Stimulated activated CD4-positive, alpha-beta T cell treated with anti-CD3 and anti-CD28 coated beads, Interleukin-4, amount 100 ng/mL, for 24 hours (primary cell): ENCODE data around the gene ARID1B.
"Not testable (repeated sequence)": the region's sequence is repeated elsewhere in the genome, so short reads cannot be mapped to it uniquely, and the experiment has no call there.

Experiments
- DNase-seq: peaks from one replicate; pipeline ENCODE4 v3.0.0-alpha.2; 2020

The ARID1B gene

GRCh38 chr6:157033428-157034140 lies 256.4 kb downstream of the ARID1B start:
- no peak for DNase-seq

- no peak for DNase-seq
Measured at GRCh38 chr6:157034436-157035230, 257.5 kb downstream of the ARID1B start.

- DNase-seq = no peak
Measured at GRCh38 chr6:157035546-157035945, 258.4 kb downstream of the ARID1B start.

GRCh38 chr6:157036245-157036711 lies 259.1 kb downstream of the ARID1B start:
- DNase-seq = no peak

DNA sequence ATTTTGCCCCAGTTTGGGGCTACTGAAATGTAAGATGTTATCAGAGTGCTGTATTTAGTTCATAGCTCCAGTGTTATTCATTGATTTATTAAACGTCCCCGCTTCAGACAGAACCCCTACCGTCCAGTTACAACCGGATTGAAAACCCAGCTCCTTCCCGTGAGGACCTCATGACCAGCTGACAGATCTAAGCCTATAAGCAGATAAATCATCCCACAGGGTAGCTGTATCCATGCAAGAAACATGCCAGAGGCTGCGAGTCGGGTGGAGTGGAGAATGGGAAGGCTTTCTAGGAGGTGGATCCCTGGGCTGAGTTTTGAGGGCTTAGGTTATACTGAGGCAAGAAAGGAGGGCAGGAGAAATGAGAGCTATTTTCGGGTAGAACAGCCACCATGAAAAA lies 260.0 kb downstream of the ARID1B start:
- no peak for DNase-seq

DNA sequence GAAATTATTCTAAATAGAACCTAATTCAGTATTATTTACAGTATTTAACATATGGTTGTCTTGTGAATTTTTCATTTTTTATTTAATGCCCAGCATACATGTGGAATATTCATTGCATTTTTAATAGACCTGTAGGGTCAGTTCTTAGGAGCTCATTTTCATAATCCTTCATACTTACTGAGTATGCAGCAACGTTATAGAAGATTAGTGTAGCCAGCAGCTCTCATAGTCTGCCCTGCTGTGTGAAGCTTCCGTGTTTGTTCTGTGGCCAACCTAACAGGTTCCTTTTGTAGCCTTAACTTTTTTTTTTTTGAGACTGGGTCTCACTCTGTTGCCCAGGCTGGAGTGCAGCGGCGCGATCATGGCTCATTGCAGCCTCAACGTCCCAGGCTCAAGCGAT lies 261.4 kb downstream of the ARID1B start:
- DNase-seq = no peak

DNA sequence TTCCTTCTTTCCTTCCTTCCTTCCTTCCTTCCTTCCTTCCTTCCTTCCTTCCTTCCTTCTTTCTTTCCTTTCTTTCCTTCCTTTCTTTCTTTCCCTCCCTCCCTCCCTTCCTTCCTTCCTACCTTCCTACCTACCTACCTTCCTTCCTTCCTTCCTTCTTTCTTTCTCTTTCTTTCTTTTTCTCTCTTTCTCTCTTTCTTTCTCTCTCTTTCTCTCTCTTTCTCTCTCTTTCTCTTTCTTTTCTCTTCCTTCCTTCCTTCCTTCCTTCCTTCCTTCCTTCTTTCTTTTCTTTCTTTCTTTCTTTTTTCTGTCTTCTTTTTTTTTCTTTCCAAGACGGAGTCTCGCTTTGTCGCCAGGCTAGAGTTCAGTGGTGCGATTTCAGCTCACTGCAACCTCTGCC lies 262.5 kb downstream of the ARID1B start:
- not testable (repeated sequence) for DNase-seq

GRCh38 chr6:157040191-157040590 lies 263.0 kb downstream of the ARID1B start:
- no peak for DNase-seq

- DNase-seq = no peak
Measured at GRCh38 chr6:157045831-157046454, 268.8 kb downstream of the ARID1B start.

DNA sequence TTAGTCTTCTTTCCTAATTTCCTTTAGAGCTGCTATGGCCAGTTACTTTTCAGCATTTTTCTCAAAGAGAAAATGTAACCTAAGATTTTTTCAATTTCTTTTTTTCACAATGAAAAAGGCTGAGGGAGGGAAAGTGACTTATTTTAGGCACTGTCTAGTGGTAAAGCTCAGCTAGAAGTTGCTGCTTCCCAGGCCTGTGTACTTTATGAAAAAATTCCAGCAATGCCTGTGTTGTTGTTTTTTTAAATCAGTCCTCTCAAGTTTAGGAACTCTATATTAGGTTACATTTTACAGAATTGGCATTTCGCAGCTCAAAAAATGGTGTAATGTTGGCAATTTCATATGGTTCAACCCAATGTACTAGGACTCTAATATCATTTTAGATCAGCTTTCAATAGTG lies 269.6 kb downstream of the ARID1B start:
- DNase-seq = no peak

- no peak for DNase-seq
Measured at GRCh38 chr6:157047328-157047727, 270.1 kb downstream of the ARID1B start.

- no peak for DNase-seq
Measured at GRCh38 chr6:157047951-157048350, 270.8 kb downstream of the ARID1B start.

- no peak for DNase-seq
Measured at GRCh38 chr6:157049133-157049532, 272.0 kb downstream of the ARID1B start.

- DNase-seq = no peak
Measured at GRCh38 chr6:157050537-157051265, 273.5 kb downstream of the ARID1B start.

DNA sequence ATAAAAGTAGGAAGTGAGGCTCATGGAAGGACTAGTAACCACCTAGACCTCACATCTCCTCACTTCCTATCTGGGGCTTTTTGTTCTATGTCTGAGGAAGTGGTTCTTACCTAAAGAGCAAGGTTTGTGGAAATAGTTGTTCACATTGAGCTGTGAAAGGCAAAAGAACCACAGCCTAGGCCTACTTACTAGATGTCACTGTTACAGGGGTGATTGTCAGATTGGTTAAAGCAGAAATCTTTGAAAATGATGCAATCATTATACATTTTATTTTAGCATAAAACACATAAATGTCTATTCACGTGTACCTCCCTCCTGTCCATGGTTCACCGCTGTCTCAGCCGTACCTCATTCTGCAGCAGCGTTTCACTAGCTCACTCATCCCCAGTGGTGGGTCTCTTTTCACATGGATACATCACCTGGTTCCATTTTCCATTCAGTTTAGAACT lies 277.4 kb downstream of the ARID1B start:
- DNase-seq = peak; percentile 43

GRCh38 chr6:157055863-157056262 lies 278.7 kb downstream of the ARID1B start:
- no peak for DNase-seq

DNA sequence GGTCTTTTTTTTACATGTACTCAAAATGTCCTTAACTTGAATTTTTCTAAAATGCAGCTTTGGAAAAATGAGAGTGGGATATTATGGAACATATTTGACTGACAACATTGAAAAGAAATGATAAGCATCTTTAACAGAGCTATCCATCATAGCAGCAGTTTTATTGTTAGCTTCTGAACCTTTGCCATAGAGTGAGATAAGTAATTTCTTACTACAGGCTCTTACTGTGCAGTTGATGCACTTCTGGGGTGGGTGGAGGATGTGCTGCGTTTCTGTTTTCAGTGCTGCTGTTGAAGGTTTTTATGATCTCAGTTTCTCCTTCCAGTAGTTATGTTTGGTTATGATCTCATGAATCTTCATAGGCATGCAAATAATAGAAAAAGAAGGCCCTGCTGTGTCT lies 279.1 kb downstream of the ARID1B start:
- DNase-seq = peak; percentile 60

- no peak for DNase-seq
Measured at GRCh38 chr6:157058574-157058973, 281.4 kb downstream of the ARID1B start.

- no peak for DNase-seq
Measured at GRCh38 chr6:157059781-157060180, 282.6 kb downstream of the ARID1B start.

DNA sequence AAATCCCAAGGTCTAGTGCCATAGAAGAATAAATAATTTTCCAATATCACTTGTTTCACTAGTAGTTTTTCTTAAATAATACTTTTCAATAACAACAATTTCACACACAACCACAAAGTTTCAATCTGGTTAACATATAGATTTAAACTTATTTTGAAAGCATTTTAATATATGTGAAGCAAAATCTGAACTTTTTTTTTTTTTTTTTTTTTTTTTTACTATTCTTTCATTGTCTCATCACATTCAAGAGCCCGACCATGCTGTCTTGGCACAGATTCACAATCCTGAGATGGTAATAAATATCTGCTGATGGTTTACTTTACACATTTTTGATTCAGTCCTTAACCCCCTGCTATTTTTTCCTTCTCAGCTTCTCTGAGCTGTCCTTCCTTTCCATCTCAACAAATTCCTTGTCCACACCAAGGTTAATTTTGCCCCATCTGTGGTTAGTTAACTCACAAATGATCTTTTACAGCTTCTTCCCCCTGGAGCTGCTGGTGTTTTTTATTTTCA lies 283.3 kb downstream of the ARID1B start:
- no peak for DNase-seq

DNA sequence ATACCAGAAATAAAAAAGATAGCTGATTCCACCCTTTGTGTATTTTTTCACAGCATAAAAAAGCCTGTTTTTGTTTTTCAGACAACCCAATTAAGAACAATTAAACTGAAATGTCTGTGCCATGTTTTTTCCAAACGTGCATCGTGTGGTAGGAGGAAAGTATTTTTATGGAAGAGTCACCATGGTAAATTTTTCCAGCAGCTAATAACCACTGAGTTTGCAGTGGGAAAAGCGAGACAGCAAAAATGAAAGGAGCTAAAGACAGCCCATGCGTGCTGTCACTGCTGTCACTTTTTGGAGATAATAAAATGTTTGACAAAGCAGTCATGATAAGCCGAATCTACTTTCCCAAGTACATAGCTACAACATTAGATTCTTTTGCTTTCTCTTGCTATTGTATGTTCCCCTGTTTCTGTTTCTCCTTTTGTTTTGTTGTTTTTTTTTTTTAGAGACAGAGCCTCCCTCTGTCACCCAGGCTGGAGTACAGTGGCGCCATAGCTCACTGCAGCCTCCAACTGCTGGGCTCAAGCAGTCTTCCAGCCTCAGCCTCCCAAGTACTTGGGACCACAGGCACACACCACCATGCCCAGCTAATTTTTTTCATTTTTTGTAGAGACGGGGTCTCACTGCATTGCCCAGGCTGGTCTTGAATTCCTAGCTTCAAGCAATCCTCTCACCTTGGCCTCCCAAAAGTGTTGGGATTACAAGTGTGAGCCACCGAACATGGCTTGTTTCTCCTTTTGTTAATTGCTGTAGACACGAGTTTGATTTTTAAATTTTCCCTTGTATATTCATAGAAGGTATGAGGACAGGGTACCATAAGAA lies 284.8 kb downstream of the ARID1B start:
- DNase-seq = no peak
